Panc1 (cell line): ENCODE data around the gene ADGRB3.

Experiments
- CTCF ChIP-seq: fragments of 450-650 bp; IDR thresholded peaks from 2 replicates; pipeline ENCODE4 v1.5.1; 2017; ENCODE audit warnings: mild to moderate bottlenecking
- POLR2AphosphoS5 ChIP-seq: IDR thresholded peaks from 2 replicates; pipeline ENCODE4 v1.6.1; 2012; ENCODE audit warnings: mild to moderate bottlenecking, low read depth, low read length, moderate library complexity

- TF ChIP-seq CTCF: no peak
- no peak for TF ChIP-seq POLR2AphosphoS5
These were observed 19.9 kb downstream of the ADGRB3 start for GRCh38 chr6:68655028-68655427.
